SU-DHL-6 (cell line): ENCODE data around the gene LRRN4.

Source experiments
- H2AFZ ChIP-seq: fragments of 200-600 bp; sonication (generic); 2 replicates; pipeline ENCODE4 v1.6.1; 2014; ENCODE audit warnings: low read depth, mild to moderate bottlenecking, moderate library complexity, mixed read lengths, antibody characterized with exemption, low read length; ENCODE audit not compliant: severe bottlenecking
- H3F3A ChIP-seq: fragments of 200-600 bp; shearing (Covaris generic); 2 replicates; pipeline ENCODE4 v1.6.0; 2016; ENCODE audit warnings: antibody characterized with exemption, mild to moderate bottlenecking; ENCODE audit not compliant: insufficient read depth
- H3K27ac ChIP-seq: fragments of 200-600 bp; sonication (generic); 2 replicates; pipeline ENCODE4 v1.5.1; 2016; ENCODE audit warnings: low read depth, mild to moderate bottlenecking, low read length, moderate library complexity, mixed read lengths
- H3K27me3 ChIP-seq: fragments of 200-600 bp; sonication (generic), shearing (Covaris generic); 2 replicates; pipeline ENCODE4 v1.6.0; 2014; ENCODE audit warnings: mild to moderate bottlenecking, low read length
- H3K36me3 ChIP-seq: fragments of 200-600 bp; sonication (generic); 2 replicates; pipeline ENCODE4 v1.6.1; 2014; ENCODE audit warnings: mild to moderate bottlenecking, low read length, mixed read lengths
- H3K4me2 ChIP-seq: fragments of 300-600, 200-600 bp; shearing (Covaris generic), sonication (generic); 2 replicates; pipeline ENCODE4 v1.6.0; 2014; ENCODE audit warnings: low read length, low read depth, mild to moderate bottlenecking; ENCODE audit not compliant: poor library complexity, severe bottlenecking
- H3K4me3 ChIP-seq: fragments of 200-600 bp; sonication (generic); 2 replicates; pipeline ENCODE4 v1.5.1; 2014; ENCODE audit warnings: antibody characterized with exemption, low read length, mild to moderate bottlenecking, mixed read lengths; ENCODE audit not compliant: insufficient read depth, poor library complexity, severe bottlenecking
- H3K79me2 ChIP-seq: fragments of 200-600 bp; sonication (generic); 2 replicates; pipeline ENCODE4 v1.6.1; 2014; ENCODE audit warnings: mild to moderate bottlenecking, low read length, moderate library complexity; ENCODE audit not compliant: insufficient read depth
- H3K9ac ChIP-seq: fragments of 200-600 bp; sonication (generic); 2 replicates; pipeline ENCODE4 v1.7.0; 2014; ENCODE audit warnings: mild to moderate bottlenecking, low read length
- H3K9me2 ChIP-seq: fragments of 200-600 bp; sonication (generic); replicated peaks from 2 replicates; pipeline ENCODE4 v1.6.1; 2014; ENCODE audit warnings: low read length; ENCODE audit not compliant: insufficient read depth
- H3K9me3 ChIP-seq: fragments of 200-600 bp; sonication (generic); 2 replicates; pipeline ENCODE4 v1.6.1; 2014; ENCODE audit warnings: low read length, mixed read lengths; ENCODE audit not compliant: insufficient read depth
- H4K20me1 ChIP-seq: fragments of 200-600 bp; sonication (generic); 2 replicates; pipeline ENCODE4 v1.6.1; 2014; ENCODE audit warnings: low read depth, mild to moderate bottlenecking, antibody characterized with exemption, low read length, moderate library complexity, mixed read lengths
- EZH2phosphoT487 ChIP-seq: fragments of 200-600 bp; sonication (generic), shearing (Covaris generic); conservative IDR thresholded peaks from 2 replicates; pipeline ENCODE4 v1.6.1; 2018; ENCODE audit warnings: mild to moderate bottlenecking, antibody characterized with exemption, low read length, moderate library complexity, mixed read lengths
- TF ChIP-seq, protein P1 (sequence below): fragments of 200-600 bp; sonication (generic); IDR thresholded peaks from one replicate; pipeline ENCODE4 v1.5.1; 2017; ENCODE audit warnings: antibody characterized with exemption, mild to moderate bottlenecking, low read length, moderate library complexity; ENCODE audit not compliant: insufficient read depth, poor library complexity, severe bottlenecking

Gene LRRN4

DNA sequence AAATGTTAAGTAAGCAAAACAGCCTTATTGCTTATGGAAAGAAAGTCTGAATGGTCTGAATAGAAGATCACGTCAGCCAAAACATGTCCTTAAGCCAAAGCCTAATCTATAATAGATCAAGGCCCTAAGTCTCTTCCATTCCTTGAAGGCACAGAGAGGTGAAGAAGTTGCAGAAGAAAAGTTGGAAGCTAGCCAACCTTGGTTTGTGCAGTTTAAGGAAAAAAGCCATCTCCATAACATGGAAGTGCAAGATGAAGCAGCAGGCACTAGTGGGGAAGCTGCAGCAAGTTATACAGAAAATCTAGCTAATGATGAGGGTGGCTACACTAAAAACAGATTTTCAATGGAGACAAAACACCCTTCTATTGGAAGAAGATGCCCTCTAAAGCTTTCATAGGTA, 29.1 kb downstream of the LRRN4 start:
- Histone ChIP-seq H4K20me1 (0 out of 2 replicates have a peak, but pooled peaks cover 3% of the 10 kb centered on the region), H3F3A (no peaks in the 10 kb centered on the region; the same call in 1 of the 2 replicates), H3K4me2 (no peak overlapping the region), H3K79me2 (peaks cover 13% of the 10 kb centered on the region), H3K4me3 (no peak overlapping the region), H3K9ac (no peak overlapping the region), H3K27me3 (no peaks in the 10 kb centered on the region), H2AFZ (no peak overlapping the region), H3K27ac (no peak overlapping the region), H3K9me3 (no peaks in the 10 kb centered on the region; the same call in 1 of the 2 replicates), H3K9me2 (no peaks in the 10 kb centered on the region), H3K36me3 (peaks cover 28% of the 10 kb centered on the region)
- TF ChIP-seq, protein P1, sequence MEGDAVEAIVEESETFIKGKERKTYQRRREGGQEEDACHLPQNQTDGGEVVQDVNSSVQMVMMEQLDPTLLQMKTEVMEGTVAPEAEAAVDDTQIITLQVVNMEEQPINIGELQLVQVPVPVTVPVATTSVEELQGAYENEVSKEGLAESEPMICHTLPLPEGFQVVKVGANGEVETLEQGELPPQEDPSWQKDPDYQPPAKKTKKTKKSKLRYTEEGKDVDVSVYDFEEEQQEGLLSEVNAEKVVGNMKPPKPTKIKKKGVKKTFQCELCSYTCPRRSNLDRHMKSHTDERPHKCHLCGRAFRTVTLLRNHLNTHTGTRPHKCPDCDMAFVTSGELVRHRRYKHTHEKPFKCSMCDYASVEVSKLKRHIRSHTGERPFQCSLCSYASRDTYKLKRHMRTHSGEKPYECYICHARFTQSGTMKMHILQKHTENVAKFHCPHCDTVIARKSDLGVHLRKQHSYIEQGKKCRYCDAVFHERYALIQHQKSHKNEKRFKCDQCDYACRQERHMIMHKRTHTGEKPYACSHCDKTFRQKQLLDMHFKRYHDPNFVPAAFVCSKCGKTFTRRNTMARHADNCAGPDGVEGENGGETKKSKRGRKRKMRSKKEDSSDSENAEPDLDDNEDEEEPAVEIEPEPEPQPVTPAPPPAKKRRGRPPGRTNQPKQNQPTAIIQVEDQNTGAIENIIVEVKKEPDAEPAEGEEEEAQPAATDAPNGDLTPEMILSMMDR = no peak
- TF ChIP-seq EZH2phosphoT487 = no peak

DNA sequence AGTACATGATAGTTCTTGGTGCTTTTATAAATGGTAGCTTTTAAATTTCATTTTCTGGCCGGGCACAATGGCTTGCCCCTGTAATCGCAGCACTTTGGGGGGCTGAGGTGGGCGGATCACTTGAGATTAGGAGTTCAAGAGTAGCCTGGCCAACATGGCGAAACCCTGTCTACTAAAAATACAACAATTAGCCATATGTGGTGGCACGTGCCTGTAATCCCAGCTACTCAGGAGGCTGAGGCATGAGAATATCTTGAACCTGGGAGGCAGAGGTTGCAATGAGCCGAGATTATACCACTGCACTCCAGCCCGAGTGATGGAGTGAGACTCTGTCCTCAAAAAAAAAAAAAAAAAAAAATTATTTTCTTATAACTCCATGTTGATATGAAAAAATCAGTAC, 36.0 kb downstream of the LRRN4 start:
- Histone ChIP-seq H3K9me2 (no peaks in the 10 kb centered on the region), H3K4me2 (no peak overlapping the region), H3K27me3 (no peaks in the 10 kb centered on the region), H3K79me2 (peaks cover 39% of the 10 kb centered on the region), H3K4me3 (no peak overlapping the region), H2AFZ (no peak overlapping the region), H3F3A (peaks cover 3% of the 10 kb centered on the region; the same call in 1 of the 2 replicates), H3K9ac (no peak overlapping the region), H3K9me3 (no peaks in the 10 kb centered on the region), H3K36me3 (peaks cover 35% of the 10 kb centered on the region), H3K27ac (no peak overlapping the region), H4K20me1 (no peaks in the 10 kb centered on the region)
- TF ChIP-seq, protein P1 = no peak
- no peak for TF ChIP-seq EZH2phosphoT487

DNA sequence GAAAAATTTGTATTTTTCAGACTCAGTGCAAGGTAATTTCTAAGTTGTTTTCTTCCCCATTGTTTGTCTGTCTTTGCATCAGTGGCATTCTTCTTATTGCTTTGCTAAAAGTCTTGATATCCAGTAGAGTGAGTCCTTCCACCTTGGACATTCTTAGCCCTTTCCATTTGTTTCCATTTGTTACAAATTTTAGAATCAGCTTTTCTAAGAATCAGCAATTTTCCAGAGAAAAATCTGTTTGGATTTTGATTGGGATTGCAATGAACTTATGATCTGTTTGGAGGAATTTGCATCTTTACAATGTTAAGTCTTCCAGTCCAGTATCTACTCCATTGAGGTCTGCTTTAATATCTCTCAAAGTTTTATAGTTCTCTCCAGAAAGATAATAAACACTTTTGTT, 36.4 kb downstream of the LRRN4 start:
- no peak overlapping the region for H2AFZ ChIP-seq
- no peak overlapping the region for H3K4me3 ChIP-seq
- no peaks in the 10 kb centered on the region for H3K27me3 ChIP-seq
- H4K20me1 ChIP-seq = no peaks in the 10 kb centered on the region
- no peak overlapping the region for H3K9ac ChIP-seq
- no peak overlapping the region for H3K27ac ChIP-seq
- TF ChIP-seq, protein P1 = no peak
- no peak for TF ChIP-seq EZH2phosphoT487
- H3F3A ChIP-seq = peaks cover 3% of the 10 kb centered on the region; the same call in 1 of the 2 replicates
- H3K4me2 ChIP-seq = no peak overlapping the region
- peaks cover 31% of the 10 kb centered on the region for H3K36me3 ChIP-seq
- H3K9me3 ChIP-seq = no peaks in the 10 kb centered on the region
- H3K9me2 ChIP-seq = no peaks in the 10 kb centered on the region
- peaks cover 39% of the 10 kb centered on the region for H3K79me2 ChIP-seq
